ENCODE data around the gene TDRD12. TPM values are rescaled to one million over a fixed set of nuclear protein-coding genes. Genes with fewer than 3 reads are reported as not detected.
"Not testable (repeated sequence)": the region's sequence is repeated elsewhere in the genome, so short reads cannot be mapped to it uniquely, and the experiment has no call there.

Gene TDRD12
- total RNA-seq, 1 experiment from 2014 or later, result 0.33 TPM

DNA sequence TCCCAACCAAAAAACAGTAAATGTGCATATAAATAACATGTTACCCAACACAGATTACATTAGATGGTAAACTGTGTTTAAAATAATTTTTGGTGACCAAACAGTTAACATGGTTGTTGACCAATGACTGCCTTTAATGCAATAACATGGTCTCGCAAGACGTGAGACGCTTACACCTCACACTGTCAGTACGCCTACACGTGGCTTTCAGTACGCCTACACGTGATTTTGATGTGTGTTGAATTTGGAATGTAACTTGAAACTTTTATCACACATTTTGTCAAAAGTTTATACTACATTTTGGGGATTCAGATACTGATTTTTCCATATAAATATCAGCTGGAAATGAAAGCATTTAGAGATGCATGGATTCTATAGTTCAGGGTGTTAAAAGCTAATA, 118.0 kb downstream of the TDRD12 start:
- CTCF ChIA-PET, result no interaction called here
- no peaks in the 10 kb centered on the region for H3F3A ChIP-seq (ENCODE audit: insufficient read depth, low read depth)
- no peaks in the 10 kb centered on the region; the same call in 1 of the 2 replicates for H3K9me3 ChIP-seq (ENCODE audit: insufficient read depth, low read depth)
- H3K27me3 ChIP-seq (ENCODE audit: insufficient read depth, low read depth), result no peaks in the 10 kb centered on the region
- no peak overlapping the region for H3K4me2 ChIP-seq
- H3K79me2 ChIP-seq (ENCODE audit: low read depth), result no peaks in the 10 kb centered on the region
- intact Hi-C loops (cut with micrococcal nuclease; ENCODE audit: unreplicated experiment), result no loop called here
- no peak overlapping the region for H2AFZ ChIP-seq
- H3K4me1 ChIP-seq (replicated peaks; ENCODE audit: insufficient read depth), result no peaks in the 10 kb centered on the region
- TF ChIP-seq, protein P1, sequence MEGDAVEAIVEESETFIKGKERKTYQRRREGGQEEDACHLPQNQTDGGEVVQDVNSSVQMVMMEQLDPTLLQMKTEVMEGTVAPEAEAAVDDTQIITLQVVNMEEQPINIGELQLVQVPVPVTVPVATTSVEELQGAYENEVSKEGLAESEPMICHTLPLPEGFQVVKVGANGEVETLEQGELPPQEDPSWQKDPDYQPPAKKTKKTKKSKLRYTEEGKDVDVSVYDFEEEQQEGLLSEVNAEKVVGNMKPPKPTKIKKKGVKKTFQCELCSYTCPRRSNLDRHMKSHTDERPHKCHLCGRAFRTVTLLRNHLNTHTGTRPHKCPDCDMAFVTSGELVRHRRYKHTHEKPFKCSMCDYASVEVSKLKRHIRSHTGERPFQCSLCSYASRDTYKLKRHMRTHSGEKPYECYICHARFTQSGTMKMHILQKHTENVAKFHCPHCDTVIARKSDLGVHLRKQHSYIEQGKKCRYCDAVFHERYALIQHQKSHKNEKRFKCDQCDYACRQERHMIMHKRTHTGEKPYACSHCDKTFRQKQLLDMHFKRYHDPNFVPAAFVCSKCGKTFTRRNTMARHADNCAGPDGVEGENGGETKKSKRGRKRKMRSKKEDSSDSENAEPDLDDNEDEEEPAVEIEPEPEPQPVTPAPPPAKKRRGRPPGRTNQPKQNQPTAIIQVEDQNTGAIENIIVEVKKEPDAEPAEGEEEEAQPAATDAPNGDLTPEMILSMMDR (conservative IDR thresholded peaks at IDR 0.05), result no peak
- TF ChIP-seq EZH2 (IDR thresholded peaks at IDR 0.05; ENCODE audit: low read depth), result no peak
- no peak overlapping the region for H3K27ac ChIP-seq
- H3K9me2 ChIP-seq (ENCODE audit: insufficient read depth), result no peaks in the 10 kb centered on the region
- H4K20me1 ChIP-seq (ENCODE audit: insufficient read depth), result no peaks in the 10 kb centered on the region
- no peak for DNase-seq
- no TSS peak for BruUV-seq (replicated peaks)
- no peaks in the 10 kb centered on the region for H3K36me3 ChIP-seq (ENCODE audit: low read depth)
- H3K4me3 ChIP-seq, result no peak overlapping the region
- POLR2A ChIA-PET (ENCODE audit: unreplicated experiment), result no interaction called here

DNA sequence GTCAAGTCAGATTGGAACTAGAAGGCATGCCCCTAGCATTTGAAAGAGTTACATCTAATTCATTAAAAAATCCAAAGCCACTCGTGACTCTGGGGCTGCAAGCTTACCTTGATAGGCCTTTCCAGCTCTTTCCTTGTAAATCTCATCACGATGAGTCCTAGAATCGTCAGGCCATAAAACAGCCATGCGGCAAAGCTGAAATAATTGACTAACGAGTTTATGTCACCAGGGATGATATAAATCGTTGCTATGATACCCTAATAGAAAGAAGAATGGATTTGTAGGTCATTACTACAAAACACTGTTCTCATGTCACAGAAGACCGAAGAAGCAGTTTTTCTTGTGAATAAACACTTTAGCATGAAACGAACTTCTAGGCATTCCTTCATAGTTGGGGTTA, 122.5 kb downstream of the TDRD12 start:
- no peak for DNase-seq
- Histone ChIP-seq H2AFZ (no peak overlapping the region), H3K4me1 (replicated peaks; ENCODE audit: insufficient read depth) (no peaks in the 10 kb centered on the region), H3F3A (ENCODE audit: insufficient read depth, low read depth) (no peaks in the 10 kb centered on the region), H3K27ac (no peak overlapping the region), H3K9me2 (ENCODE audit: insufficient read depth) (no peaks in the 10 kb centered on the region), H3K4me2 (no peak overlapping the region), H3K27me3 (ENCODE audit: insufficient read depth, low read depth) (no peaks in the 10 kb centered on the region), H4K20me1 (ENCODE audit: insufficient read depth) (no peaks in the 10 kb centered on the region), H3K36me3 (ENCODE audit: low read depth) (no peaks in the 10 kb centered on the region), H3K9me3 (ENCODE audit: insufficient read depth, low read depth) (no peaks in the 10 kb centered on the region; the same call in 1 of the 2 replicates), H3K79me2 (ENCODE audit: low read depth) (no peaks in the 10 kb centered on the region), H3K4me3 (no peak overlapping the region)
- ChIA-PET POLR2A (ENCODE audit: unreplicated experiment) (no interaction called here), CTCF (no interaction called here)
- TF ChIP-seq EZH2 (IDR thresholded peaks at IDR 0.05; ENCODE audit: low read depth), result no peak
- TF ChIP-seq, protein P1 (conservative IDR thresholded peaks at IDR 0.05), result no peak
- intact Hi-C loops (cut with micrococcal nuclease; ENCODE audit: unreplicated experiment), result no loop called here
- no TSS peak for BruUV-seq (replicated peaks)

DNA sequence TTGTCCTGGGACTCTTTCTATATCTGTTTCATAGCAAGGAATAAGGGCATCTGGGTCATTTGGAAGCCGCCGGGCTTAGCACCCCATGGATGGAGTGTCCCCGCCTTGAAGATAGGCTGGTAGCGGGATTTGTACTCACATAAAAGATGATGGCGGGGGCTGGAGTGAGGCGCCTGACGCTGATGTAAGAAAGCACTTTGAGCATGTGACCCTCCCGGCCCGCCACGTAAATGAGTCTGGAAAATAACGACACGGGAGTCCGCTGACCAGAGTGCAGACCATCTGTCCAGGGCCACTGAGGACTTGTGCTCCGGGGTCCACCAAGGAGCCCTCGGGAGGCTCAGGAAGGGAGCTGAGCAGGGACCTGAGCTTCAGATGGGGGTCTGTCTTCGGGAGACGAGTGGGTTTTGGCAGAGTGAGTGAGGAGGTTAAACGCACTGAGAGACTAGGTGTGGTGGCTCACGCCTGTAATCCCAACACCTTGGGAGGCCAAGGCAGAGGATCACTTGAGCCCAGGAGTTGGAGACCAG, 124.2 kb downstream of the TDRD12 start:
- H3K27me3 ChIP-seq (ENCODE audit: insufficient read depth, low read depth), result no peaks in the 10 kb centered on the region
- intact Hi-C loops (cut with micrococcal nuclease; ENCODE audit: unreplicated experiment), result no loop called here
- no peaks in the 10 kb centered on the region for H3F3A ChIP-seq (ENCODE audit: insufficient read depth, low read depth)
- no peaks in the 10 kb centered on the region for H4K20me1 ChIP-seq (ENCODE audit: insufficient read depth)
- no peak for DNase-seq
- ChIA-PET CTCF (no interaction called here), POLR2A (ENCODE audit: unreplicated experiment) (no interaction called here)
- H3K9me3 ChIP-seq (ENCODE audit: insufficient read depth, low read depth), result no peaks in the 10 kb centered on the region; the same call in 1 of the 2 replicates
- no peak overlapping the region for H2AFZ ChIP-seq
- no peak overlapping the region for H3K4me2 ChIP-seq
- TF ChIP-seq EZH2 (IDR thresholded peaks at IDR 0.05; ENCODE audit: low read depth), result no peak
- TF ChIP-seq, protein P1 (conservative IDR thresholded peaks at IDR 0.05), result no peak
- no TSS peak for BruUV-seq (replicated peaks)
- no peaks in the 10 kb centered on the region for H3K4me1 ChIP-seq (replicated peaks; ENCODE audit: insufficient read depth)
- no peaks in the 10 kb centered on the region for H3K79me2 ChIP-seq (ENCODE audit: low read depth)
- H3K27ac ChIP-seq, result no peak overlapping the region
- no peak overlapping the region for H3K4me3 ChIP-seq
- H3K36me3 ChIP-seq (ENCODE audit: low read depth), result no peaks in the 10 kb centered on the region
- no peaks in the 10 kb centered on the region for H3K9me2 ChIP-seq (ENCODE audit: insufficient read depth)

DNA sequence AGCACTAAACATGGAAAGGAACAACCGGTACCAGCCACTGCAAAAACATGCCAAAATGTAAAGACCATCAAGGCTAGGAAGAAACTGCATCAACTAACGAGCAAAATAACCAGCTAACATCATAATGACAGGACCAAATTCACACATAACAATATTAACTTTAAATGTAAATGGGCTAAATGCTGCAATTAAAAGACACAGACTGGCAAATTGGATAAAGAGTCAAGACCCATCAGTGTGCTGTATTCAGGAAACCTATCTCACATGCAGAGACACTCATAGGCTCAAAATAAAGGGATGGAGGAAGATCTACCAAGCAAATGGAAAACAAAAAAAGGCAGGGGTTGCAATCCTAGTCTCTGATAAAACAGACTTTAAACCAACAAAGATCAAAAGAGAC, 128.5 kb downstream of the TDRD12 start:
- intact Hi-C loops (cut with micrococcal nuclease; ENCODE audit: unreplicated experiment); H3K9me2 ChIP-seq (ENCODE audit: insufficient read depth); H3K79me2 ChIP-seq (ENCODE audit: low read depth); H3F3A ChIP-seq (ENCODE audit: insufficient read depth, low read depth); H3K4me2 ChIP-seq; H3K4me3 ChIP-seq; CTCF ChIA-PET; H3K4me1 ChIP-seq (replicated peaks; ENCODE audit: insufficient read depth); DNase-seq; H3K27me3 ChIP-seq (ENCODE audit: insufficient read depth, low read depth); H3K36me3 ChIP-seq (ENCODE audit: low read depth); H2AFZ ChIP-seq; H4K20me1 ChIP-seq (ENCODE audit: insufficient read depth); H3K9me3 ChIP-seq (ENCODE audit: insufficient read depth, low read depth); H3K27ac ChIP-seq; POLR2A ChIA-PET (ENCODE audit: unreplicated experiment); BruUV-seq (replicated peaks): not testable (repeated sequence)

Measured in PC-9 (cell line).